ACC112 (cell line): ENCODE data around the gene BICDL1.

Source experiments
- H2AFZ ChIP-seq: fragments of 200-600 bp; sonication (generic); one replicate; pipeline ENCODE4 v1.6.0; 2017; ENCODE audit warnings: antibody characterized with exemption, low read length; ENCODE audit not compliant: unreplicated experiment
- H3K27ac ChIP-seq: fragments of 200-600 bp; sonication (generic); 2 replicates; pipeline ENCODE4 v1.5.1; 2014; ENCODE audit warnings: low read depth, mild to moderate bottlenecking, antibody characterized with exemption, low read length, moderate library complexity
- H3K27me3 ChIP-seq: fragments of 200-600 bp; sonication (generic); 2 replicates; pipeline ENCODE4 v1.6.1; 2014; ENCODE audit warnings: mild to moderate bottlenecking, antibody characterized with exemption, low read length, moderate library complexity, mixed read lengths; ENCODE audit not compliant: insufficient read depth
- H3K36me3 ChIP-seq: fragments of 200-600 bp; sonication (generic); 2 replicates; pipeline ENCODE4 v1.6.1; 2016; ENCODE audit warnings: mild to moderate bottlenecking, antibody characterized with exemption, low read length, moderate library complexity, mixed read lengths; ENCODE audit not compliant: insufficient read depth
- H3K4me1 ChIP-seq: fragments of 200-600 bp; sonication (generic); one replicate; pipeline ENCODE4 v1.6.1; 2016; ENCODE audit warnings: low read length, mixed read lengths; ENCODE audit not compliant: insufficient read depth, unreplicated experiment, control insufficient read depth
- H3K4me3 ChIP-seq: fragments of 200-600 bp; sonication (generic); 2 replicates; pipeline ENCODE4 v1.5.1; 2014; ENCODE audit warnings: mild to moderate bottlenecking, low read depth, low read length
- H3K79me2 ChIP-seq: fragments of 200-600 bp; sonication (generic); one replicate; pipeline ENCODE4 v1.6.0; 2016; ENCODE audit warnings: low read length; ENCODE audit not compliant: control insufficient read depth, unreplicated experiment, insufficient read depth

Gene BICDL1, protein sequence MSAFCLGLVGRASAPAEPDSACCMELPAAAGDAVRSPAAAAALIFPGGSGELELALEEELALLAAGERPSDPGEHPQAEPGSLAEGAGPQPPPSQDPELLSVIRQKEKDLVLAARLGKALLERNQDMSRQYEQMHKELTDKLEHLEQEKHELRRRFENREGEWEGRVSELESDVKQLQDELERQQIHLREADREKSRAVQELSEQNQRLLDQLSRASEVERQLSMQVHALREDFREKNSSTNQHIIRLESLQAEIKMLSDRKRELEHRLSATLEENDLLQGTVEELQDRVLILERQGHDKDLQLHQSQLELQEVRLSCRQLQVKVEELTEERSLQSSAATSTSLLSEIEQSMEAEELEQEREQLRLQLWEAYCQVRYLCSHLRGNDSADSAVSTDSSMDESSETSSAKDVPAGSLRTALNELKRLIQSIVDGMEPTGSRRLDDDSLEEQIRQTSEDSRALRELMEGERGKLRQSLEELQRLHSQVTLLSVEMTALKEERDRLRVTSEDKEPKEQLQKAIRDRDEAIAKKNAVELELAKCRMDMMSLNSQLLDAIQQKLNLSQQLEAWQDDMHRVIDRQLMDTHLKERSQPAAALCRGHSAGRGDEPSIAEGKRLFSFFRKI

DNA sequence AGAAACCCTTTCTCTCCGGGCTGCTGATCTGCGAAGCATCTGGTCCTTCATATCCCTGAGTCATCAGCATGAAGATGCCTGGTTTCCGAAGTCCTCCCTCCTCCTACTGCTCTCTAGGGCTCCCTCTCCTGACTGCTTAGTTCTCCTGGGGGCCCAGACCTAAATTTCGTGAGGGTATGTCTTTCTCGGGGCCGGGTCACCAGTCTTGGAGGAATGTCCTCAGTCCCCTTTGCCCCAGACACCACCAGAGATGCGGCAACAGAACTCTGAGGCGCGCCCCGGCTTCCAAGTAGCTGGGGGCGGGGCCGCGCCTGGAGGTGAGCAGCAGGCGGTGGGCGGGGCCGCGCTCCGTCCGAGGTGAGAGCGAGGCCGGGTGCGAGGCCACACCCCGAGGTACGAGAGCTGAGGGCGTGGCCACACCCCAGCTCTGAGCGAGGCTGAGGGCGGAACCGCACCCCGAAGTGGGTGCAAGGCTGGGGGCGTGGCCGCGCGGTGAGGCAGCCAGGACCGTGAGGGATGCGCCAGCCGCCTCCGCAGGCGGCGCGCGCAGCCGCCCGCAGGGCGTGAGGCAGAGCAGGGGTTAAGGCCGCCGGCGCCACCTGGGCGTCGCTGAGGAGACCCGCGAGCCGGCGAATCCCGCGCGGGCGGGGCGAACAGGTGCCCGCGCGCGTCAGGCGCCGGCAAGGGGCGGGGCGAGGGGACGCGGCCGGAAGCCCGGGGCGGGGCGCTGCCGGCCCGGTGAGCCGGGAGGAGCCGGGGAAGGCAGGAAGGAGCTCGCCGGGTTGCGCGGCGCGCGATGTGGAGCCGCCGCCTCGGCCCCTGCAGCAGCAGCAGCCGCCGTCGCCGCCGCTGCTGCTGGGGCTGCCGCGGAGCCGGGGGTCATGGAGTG lies at the start of gene BICDL1:
BICDL1 (plus strand) TSS at position 765 of the 889 bp plus-strand sequence. CDS start 633 bp downstream, outside the sequence.
- Histone ChIP-seq H3K4me3 (peak within 1 kb of the TSS; percentile 75), H3K79me2 (no peaks in the 10 kb centered on the region), H3K27me3 (peaks cover 80% of the 10 kb centered on the region), H3K36me3 (no peaks in the 10 kb centered on the region), H3K4me1 (peaks cover 4% of the 10 kb centered on the region), H2AFZ (peak within 1 kb of the TSS; percentile 76), H3K27ac (no peak within 1 kb of the TSS)

DNA sequence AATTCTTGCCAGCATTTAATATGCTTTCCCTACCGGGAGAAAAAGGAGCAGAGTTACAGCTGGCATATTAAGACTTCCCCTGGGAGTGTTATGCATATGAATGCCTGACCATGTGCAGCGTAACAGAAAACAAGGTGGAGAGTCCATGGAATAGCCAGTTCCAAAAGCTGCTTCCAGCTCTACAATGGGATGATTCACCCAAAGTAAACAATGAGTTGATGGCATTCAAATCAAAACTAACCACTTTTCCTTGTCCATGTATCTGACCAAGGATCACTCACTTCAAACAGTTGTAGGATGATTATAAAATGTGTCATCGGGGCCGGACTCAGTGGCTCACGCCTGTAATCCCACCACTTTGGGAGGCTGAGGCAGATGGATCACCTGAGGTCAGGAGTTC lies 48.1 kb upstream of the BICDL1 start:
- Histone ChIP-seq H3K27me3 (peaks cover 15% of the 10 kb centered on the region), H3K27ac (no peak overlapping the region), H3K36me3 (no peaks in the 10 kb centered on the region), H2AFZ (no peak overlapping the region), H3K4me1 (peaks cover 4% of the 10 kb centered on the region), H3K79me2 (no peaks in the 10 kb centered on the region), H3K4me3 (no peak overlapping the region)

DNA sequence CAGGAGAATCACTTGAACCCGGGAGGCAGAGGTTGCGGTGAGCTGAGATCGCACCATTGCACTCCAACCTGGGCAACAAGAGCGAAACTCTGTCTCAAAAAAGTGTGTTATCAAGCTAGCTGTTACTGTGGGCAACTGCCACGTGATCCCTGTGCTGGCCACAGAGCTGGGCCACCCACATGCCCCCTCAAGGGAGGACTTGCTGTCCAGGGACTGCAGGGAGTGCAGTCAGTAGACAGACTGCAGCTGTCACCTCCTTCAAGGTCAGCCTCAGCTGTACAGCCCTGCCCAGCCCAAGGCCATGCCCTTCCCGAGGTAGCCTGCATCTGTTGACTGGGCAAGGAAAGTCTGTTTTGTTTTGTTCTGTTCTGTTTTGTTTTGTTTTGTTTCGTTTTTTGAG lies 46.6 kb upstream of the BICDL1 start:
- no peak overlapping the region for H3K27ac ChIP-seq
- H3K27me3 ChIP-seq, result peaks cover 15% of the 10 kb centered on the region
- no peaks in the 10 kb centered on the region for H3K79me2 ChIP-seq
- H3K4me1 ChIP-seq, result peaks cover 4% of the 10 kb centered on the region
- H3K36me3 ChIP-seq, result no peaks in the 10 kb centered on the region
- H3K4me3 ChIP-seq, result no peak overlapping the region
- H2AFZ ChIP-seq, result no peak overlapping the region

- H2AFZ ChIP-seq, result no peak overlapping the region
- peaks cover 28% of the 10 kb centered on the region for H3K27me3 ChIP-seq
Measured at GRCh38 chr12:119946213-119946612, 42.8 kb upstream of the BICDL1 start.

DNA sequence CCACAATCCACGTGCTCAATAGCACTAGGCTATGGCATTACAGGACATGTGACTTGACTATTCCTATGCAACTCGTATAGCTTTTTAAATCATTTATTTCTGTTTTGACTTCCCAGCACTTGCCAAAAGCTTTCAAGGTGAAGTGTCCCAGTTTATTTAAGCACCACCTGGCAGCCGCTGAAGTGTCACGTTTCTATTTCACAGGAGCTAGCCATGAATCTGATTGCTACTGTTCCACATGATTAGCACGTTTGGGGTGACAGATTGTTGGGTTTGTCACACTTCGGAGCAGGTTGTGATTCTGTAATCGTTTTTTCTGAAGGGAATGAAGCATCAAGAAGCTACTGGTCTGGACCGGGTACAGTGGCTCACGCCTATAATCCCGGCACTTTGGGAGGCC lies 39.9 kb upstream of the BICDL1 start:
- Histone ChIP-seq H3K27me3 (peaks cover 29% of the 10 kb centered on the region), H2AFZ (no peak overlapping the region), H3K27ac (no peak overlapping the region), H3K4me1 (no peaks in the 10 kb centered on the region), H3K79me2 (no peaks in the 10 kb centered on the region), H3K4me3 (no peak overlapping the region), H3K36me3 (no peaks in the 10 kb centered on the region)

More at GRCh38 chr12:119946213-119946612, 42.8 kb upstream of the BICDL1 start:
- Histone ChIP-seq H3K27ac (no peak overlapping the region), H3K4me1 (no peaks in the 10 kb centered on the region), H3K79me2 (no peaks in the 10 kb centered on the region), H3K36me3 (no peaks in the 10 kb centered on the region), H3K4me3 (no peak overlapping the region)

DNA sequence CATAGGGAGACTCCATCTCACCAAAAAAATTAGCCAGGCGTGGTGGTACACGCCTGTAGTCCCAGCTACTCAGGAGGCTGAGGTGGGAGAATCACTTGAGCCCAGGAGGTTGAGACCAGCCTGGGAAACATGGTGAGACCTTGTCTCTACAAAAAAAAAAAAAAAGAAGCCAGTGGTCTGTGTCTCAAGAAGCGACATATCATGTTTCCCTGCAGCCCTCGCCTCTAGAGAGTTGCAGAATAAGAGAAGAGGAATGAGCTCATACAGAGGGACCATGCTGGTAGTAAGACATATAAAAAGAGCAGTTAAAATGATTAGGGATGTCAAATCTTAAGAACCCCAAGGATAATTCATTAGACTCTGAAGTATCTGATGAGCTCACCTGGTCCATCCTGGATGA lies 39.4 kb upstream of the BICDL1 start:
- Histone ChIP-seq H2AFZ (no peak overlapping the region), H3K79me2 (no peaks in the 10 kb centered on the region), H3K4me3 (no peak overlapping the region), H3K27me3 (peaks cover 30% of the 10 kb centered on the region), H3K27ac (no peak overlapping the region), H3K4me1 (no peaks in the 10 kb centered on the region), H3K36me3 (no peaks in the 10 kb centered on the region)

DNA sequence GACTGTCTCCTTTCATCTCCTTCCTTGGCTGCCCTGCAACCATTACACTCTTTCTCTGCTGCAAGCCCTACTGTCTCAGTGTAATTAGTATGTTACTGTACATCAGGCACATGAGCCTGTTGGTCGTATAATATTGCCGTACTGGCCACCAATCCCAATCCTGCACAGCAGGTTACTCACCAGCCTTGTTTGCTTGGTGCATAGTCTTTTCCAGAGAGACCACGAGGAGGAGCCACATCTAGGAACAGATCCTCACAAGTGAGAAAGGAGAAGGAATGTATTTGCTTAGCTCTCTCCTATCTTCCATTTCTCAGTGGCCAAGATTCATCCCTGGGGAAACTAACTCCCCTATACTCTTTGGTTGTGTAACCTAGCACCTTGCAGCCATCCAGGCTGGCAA lies 33.0 kb upstream of the BICDL1 start:
- H3K27ac ChIP-seq, result no peak overlapping the region

DNA sequence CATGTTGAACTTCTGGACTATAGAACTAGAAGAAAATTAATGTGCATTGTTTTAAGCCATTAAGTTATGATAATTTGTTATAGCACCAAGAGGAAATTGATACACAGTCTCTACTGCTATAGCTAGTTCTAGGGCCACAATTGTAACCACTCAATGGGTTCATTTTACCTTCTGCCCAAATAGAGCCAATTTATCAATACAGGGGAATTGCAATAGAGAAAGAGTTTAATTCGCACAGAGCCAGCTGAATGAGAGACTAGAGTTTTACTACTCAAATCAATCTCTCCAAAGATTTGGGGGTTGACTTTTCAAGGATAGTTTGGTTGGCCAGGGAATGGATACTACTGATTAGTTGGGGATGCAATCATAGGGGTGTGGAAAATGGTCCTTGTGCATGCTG lies 31.9 kb upstream of the BICDL1 start:
- Histone ChIP-seq H3K79me2 (no peaks in the 10 kb centered on the region), H3K4me1 (no peaks in the 10 kb centered on the region), H2AFZ (no peak overlapping the region), H3K36me3 (no peaks in the 10 kb centered on the region), H3K27me3 (peaks cover 40% of the 10 kb centered on the region), H3K27ac (no peak overlapping the region), H3K4me3 (no peak overlapping the region)

More for the DNA sequence above, 33.0 kb upstream of the BICDL1 start:
- H2AFZ ChIP-seq, result no peak overlapping the region
- H3K79me2 ChIP-seq, result no peaks in the 10 kb centered on the region
- H3K36me3 ChIP-seq, result no peaks in the 10 kb centered on the region
- H3K27me3 ChIP-seq, result peaks cover 37% of the 10 kb centered on the region
- H3K4me3 ChIP-seq, result no peak overlapping the region
- no peaks in the 10 kb centered on the region for H3K4me1 ChIP-seq

DNA sequence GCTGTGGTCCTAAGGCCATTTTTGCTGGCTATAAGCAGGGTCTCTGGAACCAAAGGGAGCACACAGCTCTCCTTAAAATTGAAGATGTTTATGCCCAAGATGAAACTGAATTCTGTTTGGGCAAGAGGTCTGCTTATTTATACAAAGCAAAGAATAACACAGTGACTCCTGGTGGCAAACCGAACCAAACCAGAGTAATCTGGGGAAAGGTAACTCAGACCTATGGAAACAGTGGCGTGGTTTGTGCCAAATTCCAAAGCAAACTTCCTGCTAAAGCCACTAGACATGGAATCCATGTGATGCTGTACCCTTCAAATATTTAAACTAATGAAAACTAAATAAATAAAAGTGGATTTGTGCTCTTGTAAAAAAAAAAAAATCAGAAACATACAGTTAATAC lies 29.6 kb upstream of the BICDL1 start:
- Histone ChIP-seq H3K4me1 (no peaks in the 10 kb centered on the region), H3K27me3 (peaks cover 43% of the 10 kb centered on the region), H2AFZ (no peak overlapping the region), H3K79me2 (no peaks in the 10 kb centered on the region), H3K36me3 (no peaks in the 10 kb centered on the region), H3K27ac (no peak overlapping the region), H3K4me3 (no peak overlapping the region)

DNA sequence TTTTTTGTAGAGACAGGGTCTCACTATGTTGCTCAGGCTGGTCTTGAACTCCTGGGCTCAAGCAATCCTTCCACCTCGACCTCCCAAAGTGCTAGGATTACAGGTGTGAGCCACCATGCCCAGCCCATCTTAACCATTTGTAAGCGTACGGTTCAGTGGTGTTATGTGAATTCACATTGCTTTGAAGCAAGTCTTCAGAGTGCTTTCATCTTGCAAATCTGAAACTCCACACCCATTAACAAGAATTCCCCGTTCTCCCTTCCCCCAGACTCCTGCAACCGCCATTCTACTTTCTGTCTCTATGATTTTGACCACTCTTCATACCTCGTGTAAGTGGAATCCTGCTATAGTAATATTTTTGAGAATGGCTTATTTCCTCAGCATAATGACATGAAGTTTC lies 24.9 kb upstream of the BICDL1 start:
- Histone ChIP-seq H3K27me3 (peaks cover 48% of the 10 kb centered on the region), H3K27ac (no peak overlapping the region), H3K79me2 (no peaks in the 10 kb centered on the region), H3K4me1 (no peaks in the 10 kb centered on the region), H3K36me3 (no peaks in the 10 kb centered on the region), H2AFZ (no peak overlapping the region), H3K4me3 (no peak overlapping the region)
